Chondrocyte (in vitro differentiated cells): ENCODE data around the gene PPM1A. TPM values are rescaled to one million over a fixed set of nuclear protein-coding genes. Genes with fewer than 3 reads are reported as not detected.

ENCODE experiments used
- DNase-seq: peaks from one replicate; pipeline ENCODE4 v3.0.0; 2021; ENCODE audit warnings: mixed read lengths, low spot score
- H3K27ac Mint-ChIP-seq: one replicate; pipeline ENCODE4 v1.8.0; 2021; ENCODE audit warnings: mild to moderate bottlenecking, moderate library complexity, mixed read lengths; ENCODE audit not compliant: unreplicated experiment
- H3K27me3 Mint-ChIP-seq: 2 replicates; pipeline ENCODE4 v1.8.0; 2021; ENCODE audit warnings: low read depth, mixed read lengths
- H3K36me3 Mint-ChIP-seq: 2 replicates; pipeline ENCODE4 v1.8.0; 2021; ENCODE audit warnings: low read depth, mixed read lengths
- H3K4me1 Mint-ChIP-seq: 2 replicates; pipeline ENCODE4 v1.8.0; 2021; ENCODE audit warnings: low read depth, mild to moderate bottlenecking, mixed read lengths
- H3K4me3 Mint-ChIP-seq: one replicate; pipeline ENCODE4 v1.8.0; 2021; ENCODE audit warnings: mild to moderate bottlenecking, moderate library complexity, mixed read lengths; ENCODE audit not compliant: unreplicated experiment
- H3K9me3 Mint-ChIP-seq: 2 replicates; pipeline ENCODE4 v1.8.0; 2021; ENCODE audit warnings: low read depth, mixed read lengths
- total RNA-seq: library from RNA; stranded (reverse); gene quantifications from 3 replicates; pipeline ENCODE4 v1.2.1, GENCODE V29; 2021
- TF ChIP-seq, protein P1 (sequence below): fragments of 200-600 bp; sonication (generic); IDR thresholded peaks from 2 replicates; pipeline ENCODE4 v1.5.0; 2021; ENCODE audit warnings: antibody characterized with exemption, mild to moderate bottlenecking, moderate library complexity

PPM1A gene
- total RNA-seq, 1 donor from 2014 or later = 43.9 TPM

DNA sequence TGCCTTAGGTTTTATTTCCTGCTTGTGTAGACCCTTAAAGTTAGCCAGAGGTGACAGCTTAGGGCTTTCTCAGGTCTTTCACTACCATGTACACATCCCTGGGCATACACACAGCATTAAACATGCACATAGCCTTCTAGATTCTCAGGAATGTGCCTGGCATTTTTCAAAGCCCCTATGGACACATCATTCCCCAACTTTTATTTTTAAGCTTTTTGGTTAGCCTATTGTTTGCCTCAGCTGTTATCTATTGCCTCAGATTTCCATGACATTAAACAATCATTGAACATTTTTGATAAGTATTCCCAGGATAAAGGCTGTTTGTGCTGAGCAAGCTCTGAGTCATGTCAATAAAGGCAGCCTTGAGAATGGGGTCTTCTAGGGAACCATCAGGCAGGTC, 15.1 kb upstream of the PPM1A start:
- TF ChIP-seq, protein P1, sequence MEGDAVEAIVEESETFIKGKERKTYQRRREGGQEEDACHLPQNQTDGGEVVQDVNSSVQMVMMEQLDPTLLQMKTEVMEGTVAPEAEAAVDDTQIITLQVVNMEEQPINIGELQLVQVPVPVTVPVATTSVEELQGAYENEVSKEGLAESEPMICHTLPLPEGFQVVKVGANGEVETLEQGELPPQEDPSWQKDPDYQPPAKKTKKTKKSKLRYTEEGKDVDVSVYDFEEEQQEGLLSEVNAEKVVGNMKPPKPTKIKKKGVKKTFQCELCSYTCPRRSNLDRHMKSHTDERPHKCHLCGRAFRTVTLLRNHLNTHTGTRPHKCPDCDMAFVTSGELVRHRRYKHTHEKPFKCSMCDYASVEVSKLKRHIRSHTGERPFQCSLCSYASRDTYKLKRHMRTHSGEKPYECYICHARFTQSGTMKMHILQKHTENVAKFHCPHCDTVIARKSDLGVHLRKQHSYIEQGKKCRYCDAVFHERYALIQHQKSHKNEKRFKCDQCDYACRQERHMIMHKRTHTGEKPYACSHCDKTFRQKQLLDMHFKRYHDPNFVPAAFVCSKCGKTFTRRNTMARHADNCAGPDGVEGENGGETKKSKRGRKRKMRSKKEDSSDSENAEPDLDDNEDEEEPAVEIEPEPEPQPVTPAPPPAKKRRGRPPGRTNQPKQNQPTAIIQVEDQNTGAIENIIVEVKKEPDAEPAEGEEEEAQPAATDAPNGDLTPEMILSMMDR = no peak
- H3K4me1 Mint-ChIP-seq = peaks cover 11% of the 10 kb centered on the region
- no peak overlapping the region for H3K27ac Mint-ChIP-seq
- no peak for DNase-seq
- no peaks in the 10 kb centered on the region for H3K27me3 Mint-ChIP-seq
- H3K36me3 Mint-ChIP-seq = peaks cover 7% of the 10 kb centered on the region
- H3K4me3 Mint-ChIP-seq = no peak overlapping the region
- peaks cover 20% of the 10 kb centered on the region for H3K9me3 Mint-ChIP-seq

DNA sequence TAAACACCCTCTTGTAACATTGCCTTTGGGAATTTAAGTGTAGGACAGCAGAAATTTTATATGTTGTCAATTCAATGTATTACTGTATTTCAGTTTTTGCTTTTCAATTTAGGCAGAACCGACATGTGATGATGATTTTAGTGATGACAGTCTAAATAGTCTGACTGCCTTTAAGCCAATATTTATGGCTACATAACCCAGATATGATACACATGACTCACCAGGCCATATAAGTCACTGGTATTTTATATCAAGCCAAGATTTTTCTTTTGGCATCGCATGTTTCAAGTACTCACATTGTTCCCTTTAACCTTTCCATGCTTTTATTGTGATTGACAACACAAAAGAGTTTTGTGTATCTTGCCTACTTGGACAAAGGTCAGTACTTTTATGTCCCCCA, 13.6 kb upstream of the PPM1A start:
- no peak overlapping the region for H3K4me3 Mint-ChIP-seq
- no peaks in the 10 kb centered on the region for H3K27me3 Mint-ChIP-seq
- peaks cover 19% of the 10 kb centered on the region for H3K9me3 Mint-ChIP-seq
- DNase-seq = no peak
- TF ChIP-seq, protein P1 = no peak
- H3K36me3 Mint-ChIP-seq = peaks cover 7% of the 10 kb centered on the region
- H3K27ac Mint-ChIP-seq = peak overlapping the region; percentile 12
- peaks cover 11% of the 10 kb centered on the region for H3K4me1 Mint-ChIP-seq

DNA sequence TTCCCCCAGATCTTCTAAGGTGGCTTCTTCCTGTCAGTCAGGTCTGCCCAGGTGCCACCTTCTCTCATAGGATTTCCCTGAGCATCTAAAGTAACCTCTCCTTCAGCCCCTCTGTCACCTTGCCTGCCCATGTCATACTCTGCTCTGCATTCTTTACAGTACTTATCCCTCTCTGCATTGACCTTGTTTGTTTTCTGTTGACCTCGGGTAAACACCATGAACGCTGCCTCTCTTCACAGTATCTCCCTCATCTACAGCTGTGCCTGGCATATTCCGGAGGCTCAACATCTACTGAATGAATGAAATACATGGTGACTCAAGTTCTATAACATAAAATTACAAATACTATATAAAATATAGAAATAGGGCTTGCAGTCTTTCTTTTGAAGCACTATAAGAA, 10.1 kb upstream of the PPM1A start:
- no peak overlapping the region for H3K4me3 Mint-ChIP-seq
- no peaks in the 10 kb centered on the region for H3K36me3 Mint-ChIP-seq
- H3K27me3 Mint-ChIP-seq = no peaks in the 10 kb centered on the region
- TF ChIP-seq, protein P1 = no peak
- no peak for DNase-seq
- H3K4me1 Mint-ChIP-seq = peaks cover 11% of the 10 kb centered on the region
- H3K27ac Mint-ChIP-seq = no peak overlapping the region
- no peaks in the 10 kb centered on the region for H3K9me3 Mint-ChIP-seq

DNA sequence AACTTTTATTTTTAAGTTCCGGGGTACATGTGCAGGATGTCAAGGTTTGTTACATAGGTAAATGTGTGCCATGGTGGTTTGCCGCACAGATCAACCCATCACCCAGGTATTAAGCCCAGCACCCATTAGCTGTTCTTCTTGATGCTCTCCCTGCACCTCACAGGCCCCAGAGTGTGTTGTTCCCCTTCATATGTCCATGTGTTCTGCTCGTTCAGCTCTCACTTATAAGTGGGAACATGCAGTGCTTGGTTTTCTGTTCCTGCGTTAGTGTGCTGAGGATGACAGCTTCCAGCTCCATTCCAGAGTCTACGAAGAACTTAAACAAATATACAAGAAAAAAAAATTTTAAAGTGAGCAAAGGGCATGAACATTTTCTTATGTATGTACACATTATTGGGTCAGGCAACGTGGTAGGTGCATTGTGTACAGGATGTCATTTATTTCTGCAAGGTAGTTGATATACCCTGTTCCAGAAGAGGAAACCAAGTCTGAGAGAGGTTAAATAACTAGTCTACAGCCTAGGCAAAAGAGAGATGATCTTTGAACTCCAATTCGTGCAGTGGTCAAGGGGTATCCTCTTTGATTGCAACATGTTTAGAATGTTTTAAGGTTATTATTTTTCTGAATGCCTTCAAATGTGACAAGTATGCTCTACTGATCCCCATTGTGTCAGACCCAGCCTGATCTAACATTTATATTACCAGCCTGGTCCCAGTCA, 8.7 kb upstream of the PPM1A start:
- H3K36me3 Mint-ChIP-seq = no peaks in the 10 kb centered on the region
- H3K27ac Mint-ChIP-seq = no peak overlapping the region
- DNase-seq = no peak
- peaks cover 7% of the 10 kb centered on the region for H3K4me1 Mint-ChIP-seq
- TF ChIP-seq, protein P1 = no peak
- H3K4me3 Mint-ChIP-seq = no peak overlapping the region
- no peaks in the 10 kb centered on the region for H3K27me3 Mint-ChIP-seq
- H3K9me3 Mint-ChIP-seq = no peaks in the 10 kb centered on the region

DNA sequence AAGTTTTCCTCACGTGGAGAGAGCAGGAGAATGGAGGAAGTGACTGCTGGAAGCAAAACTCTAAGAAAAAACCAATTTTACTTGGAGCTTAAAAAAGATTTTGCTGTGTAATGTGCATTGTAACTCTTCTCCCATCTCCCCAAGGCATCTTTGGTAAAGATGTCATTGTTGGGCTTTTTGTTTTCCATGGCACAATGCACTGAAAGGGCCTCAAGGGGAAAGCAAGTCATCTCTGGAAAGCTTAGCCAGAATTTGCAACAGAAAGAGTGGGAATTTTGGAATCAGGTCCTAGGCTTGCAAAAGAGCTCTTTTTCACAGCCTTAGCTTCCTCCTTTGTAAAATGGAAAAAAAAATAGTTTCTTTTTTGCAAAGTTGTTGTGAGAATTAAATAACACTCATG, 7.9 kb upstream of the PPM1A start:
- Mint-ChIP-seq H3K9me3 (no peaks in the 10 kb centered on the region), H3K27ac (no peak overlapping the region), H3K27me3 (no peaks in the 10 kb centered on the region), H3K4me1 (no peaks in the 10 kb centered on the region), H3K4me3 (no peak overlapping the region), H3K36me3 (no peaks in the 10 kb centered on the region)
- DNase-seq = no peak
- TF ChIP-seq, protein P1 = no peak
